Vagina (tissue), 2 donors: ENCODE data around the gene MS4A6A. TPM values are rescaled to one million over a fixed set of nuclear protein-coding genes. Genes with fewer than 3 reads are reported as not detected.

Source experiments
- DNase-seq, 2 donors: peaks; one replicate each; pipeline ENCODE4 v3.0.0-alpha.2; 2017; ENCODE audit errors: extremely low spot score in 2 of 2
- H3K27ac ChIP-seq: fragments of 200-600 bp; sonication (generic); one replicate; pipeline ENCODE4 v1.5.1; 2019
- H3K27me3 ChIP-seq: fragments of 200-600 bp; sonication (generic); one replicate; pipeline ENCODE4 v1.5.1; 2019
- H3K36me3 ChIP-seq, 2 donors: fragments of 200-600 bp; sonication (generic); one replicate each; pipeline ENCODE4 v1.5.1; 2017 to 2019
- H3K4me1 ChIP-seq: fragments of 200-600 bp; sonication (generic); one replicate; pipeline ENCODE4 v1.5.1; 2019
- H3K4me3 ChIP-seq, 2 donors: fragments of 200-600 bp; sonication (generic); 1 replicate in 1 of 2; 2 replicates in 1 of 2; pipeline ENCODE4 v1.5.1; 2016 to 2019
- H3K9me3 ChIP-seq: fragments of 200-600 bp; sonication (generic); one replicate; pipeline ENCODE4 v1.5.1; 2019
- POLR2A ChIP-seq, 2 donors: fragments of 450-650 bp; IDR thresholded peaks; one replicate each; pipeline ENCODE4 v1.6.1; 2017; ENCODE audit warnings: antibody characterized with exemption in 2 of 2, mild to moderate bottlenecking in 2 of 2, moderate library complexity in 2 of 2
- POLR2AphosphoS5 ChIP-seq, 2 donors: sonication (generic); formaldehyde crosslinking; IDR thresholded peaks; one replicate each; pipeline ENCODE4 v1.9.0; 2017; ENCODE audit warnings: antibody characterized with exemption in 2 of 2, mild to moderate bottlenecking in 2 of 2, low read depth in 1 of 2; ENCODE audit not compliant: insufficient read depth in 1 of 2
- intact Hi-C: fragments of 100-400 bp; cut with DNase I; formaldehyde crosslinking; loops from one replicate; pipeline ENCODE4 v1.15.1; 2023
- total RNA-seq: library from RNA; depleted of rRNA; stranded (reverse); fragments of >200 nt; gene quantifications from one replicate; pipeline ENCODE4 v1.2.3, GENCODE V29; 2016
- TF ChIP-seq, protein P1 (sequence below), 3 experiments: fragments of 450-650 bp in 2 of 3; fragments of 200-600 bp in 1 of 3; sonication (generic) in 1 of 3; IDR thresholded peaks; one replicate each; pipeline ENCODE4 v1.5.1; 2017 to 2019; ENCODE audit warnings: antibody characterized with exemption in 3 of 3, mild to moderate bottlenecking in 2 of 3, moderate library complexity in 2 of 3

MS4A6A gene
- total RNA-seq, 1 donor from 2014 or later, result 30.7 TPM

DNA sequence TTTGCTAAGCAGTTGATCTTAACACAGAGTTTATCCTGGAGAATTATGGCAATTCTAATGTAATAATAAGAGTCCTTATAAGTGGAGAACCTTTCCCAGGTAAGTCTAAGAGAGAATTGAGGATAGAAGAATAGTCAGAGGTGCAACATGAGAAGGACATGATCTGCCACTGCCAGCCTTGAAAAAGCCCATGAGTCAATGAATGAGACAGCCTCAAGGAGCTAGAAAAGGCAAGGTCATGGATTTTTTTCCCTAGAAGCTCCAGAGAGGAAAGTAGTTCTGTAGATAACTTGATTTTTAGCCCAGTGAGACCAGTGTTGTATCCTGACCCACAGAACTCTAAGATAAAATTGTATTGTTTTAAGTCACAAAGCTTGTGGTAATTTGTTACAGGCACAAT, 16.9 kb downstream of the MS4A6A start:
- DNase-seq, result no peak
- H3K36me3 ChIP-seq, result no peaks in the 10 kb centered on the region
- no peaks in the 10 kb centered on the region for H3K9me3 ChIP-seq
- H3K27me3 ChIP-seq, result no peaks in the 10 kb centered on the region
- H3K4me3 ChIP-seq, result no peak overlapping the region
- intact Hi-C loops, result no loop called here
- TF ChIP-seq POLR2AphosphoS5 (IDR thresholded peaks at IDR 0.05; ENCODE audit: insufficient read depth in 1 of 2, low read depth in 1 of 2) (no peak), POLR2A (IDR thresholded peaks at IDR 0.05) (no peak)
- TF ChIP-seq, protein P1, sequence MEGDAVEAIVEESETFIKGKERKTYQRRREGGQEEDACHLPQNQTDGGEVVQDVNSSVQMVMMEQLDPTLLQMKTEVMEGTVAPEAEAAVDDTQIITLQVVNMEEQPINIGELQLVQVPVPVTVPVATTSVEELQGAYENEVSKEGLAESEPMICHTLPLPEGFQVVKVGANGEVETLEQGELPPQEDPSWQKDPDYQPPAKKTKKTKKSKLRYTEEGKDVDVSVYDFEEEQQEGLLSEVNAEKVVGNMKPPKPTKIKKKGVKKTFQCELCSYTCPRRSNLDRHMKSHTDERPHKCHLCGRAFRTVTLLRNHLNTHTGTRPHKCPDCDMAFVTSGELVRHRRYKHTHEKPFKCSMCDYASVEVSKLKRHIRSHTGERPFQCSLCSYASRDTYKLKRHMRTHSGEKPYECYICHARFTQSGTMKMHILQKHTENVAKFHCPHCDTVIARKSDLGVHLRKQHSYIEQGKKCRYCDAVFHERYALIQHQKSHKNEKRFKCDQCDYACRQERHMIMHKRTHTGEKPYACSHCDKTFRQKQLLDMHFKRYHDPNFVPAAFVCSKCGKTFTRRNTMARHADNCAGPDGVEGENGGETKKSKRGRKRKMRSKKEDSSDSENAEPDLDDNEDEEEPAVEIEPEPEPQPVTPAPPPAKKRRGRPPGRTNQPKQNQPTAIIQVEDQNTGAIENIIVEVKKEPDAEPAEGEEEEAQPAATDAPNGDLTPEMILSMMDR (IDR thresholded peaks at IDR 0.05), result no peak
- H3K27ac ChIP-seq, result no peak overlapping the region
- H3K4me1 ChIP-seq, result no peaks in the 10 kb centered on the region

DNA sequence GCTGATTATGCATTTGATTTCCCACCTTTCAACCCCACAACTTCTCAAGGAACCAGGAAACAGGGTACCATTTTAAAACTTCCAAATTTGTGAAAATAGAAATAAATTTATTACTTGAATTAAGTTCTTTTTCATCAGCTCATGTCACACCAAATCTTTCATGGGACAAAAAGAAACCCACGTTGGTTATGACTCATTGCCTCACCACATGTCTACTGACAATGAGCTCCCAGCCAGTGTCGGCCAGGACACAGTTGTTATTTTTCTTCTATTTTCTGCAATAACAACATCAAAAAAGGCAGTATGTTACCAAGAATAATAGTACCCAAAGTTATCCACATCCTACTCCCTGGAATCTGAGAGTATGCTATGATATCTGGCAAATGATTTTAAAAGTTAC, 17.3 kb downstream of the MS4A6A start:
- Histone ChIP-seq H3K36me3 (no peaks in the 10 kb centered on the region), H3K9me3 (no peaks in the 10 kb centered on the region), H3K4me3 (no peak overlapping the region), H3K4me1 (no peaks in the 10 kb centered on the region), H3K27ac (no peak overlapping the region), H3K27me3 (no peaks in the 10 kb centered on the region)
- intact Hi-C loops, result no loop called here
- DNase-seq, result no peak
- TF ChIP-seq POLR2A (IDR thresholded peaks at IDR 0.05) (no peak), POLR2AphosphoS5 (IDR thresholded peaks at IDR 0.05; ENCODE audit: insufficient read depth in 1 of 2, low read depth in 1 of 2) (no peak)
- TF ChIP-seq, protein P1 (IDR thresholded peaks at IDR 0.05), result no peak

DNA sequence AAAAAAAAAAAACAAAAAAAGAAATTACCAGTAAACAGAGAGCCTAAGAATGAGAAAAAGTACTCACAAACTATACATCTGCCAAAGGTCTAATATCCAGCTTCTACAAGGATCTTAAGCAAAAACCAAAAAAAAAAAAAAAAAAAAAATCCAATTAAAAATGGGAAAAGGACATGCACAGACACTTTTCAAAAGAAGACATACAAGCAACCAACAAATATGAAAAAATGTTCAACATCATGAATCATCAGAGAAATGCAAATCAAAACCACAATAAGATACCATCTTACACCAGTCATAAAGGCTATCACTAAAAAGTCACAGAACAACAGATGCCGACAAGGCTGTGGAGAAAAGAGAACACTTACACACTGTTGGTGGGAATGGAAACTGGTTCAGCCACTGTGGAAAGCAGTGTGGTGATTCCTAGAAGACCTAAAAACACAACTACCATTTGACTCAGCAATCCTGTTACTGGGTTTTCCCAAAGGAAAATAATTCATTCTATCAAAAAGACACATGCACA, 18.3 kb downstream of the MS4A6A start:
- H3K36me3 ChIP-seq, result no peaks in the 10 kb centered on the region
- no peak for DNase-seq
- no peaks in the 10 kb centered on the region for H3K9me3 ChIP-seq
- H3K4me3 ChIP-seq, result no peak overlapping the region
- intact Hi-C loops, result no loop called here
- H3K27me3 ChIP-seq, result no peaks in the 10 kb centered on the region
- no peak overlapping the region for H3K27ac ChIP-seq
- no peaks in the 10 kb centered on the region for H3K4me1 ChIP-seq
- TF ChIP-seq POLR2AphosphoS5 (IDR thresholded peaks at IDR 0.05; ENCODE audit: insufficient read depth in 1 of 2, low read depth in 1 of 2), result no peak
- TF ChIP-seq, protein P1 (IDR thresholded peaks at IDR 0.05), result no peak
- TF ChIP-seq POLR2A (IDR thresholded peaks at IDR 0.05), result no peak

DNA sequence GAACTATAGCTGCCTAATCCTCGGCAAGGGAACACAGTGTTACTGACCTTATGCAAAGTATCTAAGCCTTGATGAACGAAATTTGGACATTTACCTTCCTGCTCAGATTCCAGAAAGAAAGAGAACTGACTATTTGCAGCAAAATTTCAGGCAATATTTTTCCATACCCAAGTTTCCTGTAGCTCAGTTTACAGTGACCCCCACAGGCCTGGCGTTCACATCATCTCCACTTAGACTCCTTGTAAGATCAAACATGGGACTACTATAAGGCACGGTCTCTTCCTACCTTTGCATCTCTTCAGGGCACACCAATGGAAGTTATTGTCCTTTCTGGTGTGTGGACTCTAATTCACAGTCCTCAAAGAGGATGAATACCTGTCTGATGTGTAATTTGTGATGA, 21.1 kb downstream of the MS4A6A start:
- intact Hi-C loops, result no loop called here
- Histone ChIP-seq H3K9me3 (no peaks in the 10 kb centered on the region), H3K36me3 (no peaks in the 10 kb centered on the region), H3K27me3 (no peaks in the 10 kb centered on the region), H3K4me3 (no peak overlapping the region), H3K27ac (no peak overlapping the region), H3K4me1 (no peaks in the 10 kb centered on the region)
- TF ChIP-seq, protein P1 (IDR thresholded peaks at IDR 0.05), result no peak
- no peak for TF ChIP-seq POLR2AphosphoS5 (IDR thresholded peaks at IDR 0.05; ENCODE audit: insufficient read depth in 1 of 2, low read depth in 1 of 2)
- no peak for TF ChIP-seq POLR2A (IDR thresholded peaks at IDR 0.05)
- no peak for DNase-seq

DNA sequence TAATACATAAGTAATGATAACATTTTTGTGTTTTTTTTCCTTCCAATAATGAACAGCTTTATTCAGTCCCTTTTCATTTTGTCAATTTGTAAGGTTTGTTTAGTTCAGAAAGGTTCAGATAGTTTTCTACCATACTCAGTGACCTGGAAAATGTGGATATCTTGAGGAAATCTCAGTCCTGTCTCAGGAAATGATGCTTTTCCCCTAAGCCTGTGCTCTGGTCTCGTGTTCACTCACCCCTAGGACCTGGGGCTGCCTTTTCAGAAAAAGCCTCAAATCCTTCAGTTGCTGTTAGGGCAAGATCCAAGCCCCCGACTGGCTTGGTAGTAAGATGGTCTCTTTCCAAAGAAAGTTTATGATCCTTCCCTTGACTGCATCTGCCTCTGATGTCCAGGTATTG, 21.8 kb downstream of the MS4A6A start:
- no peaks in the 10 kb centered on the region for H3K9me3 ChIP-seq
- TF ChIP-seq, protein P1 (IDR thresholded peaks at IDR 0.05), result no peak
- TF ChIP-seq POLR2AphosphoS5 (IDR thresholded peaks at IDR 0.05; ENCODE audit: insufficient read depth in 1 of 2, low read depth in 1 of 2), result no peak
- no peak for TF ChIP-seq POLR2A (IDR thresholded peaks at IDR 0.05)

More for the DNA sequence above, 21.8 kb downstream of the MS4A6A start:
- no peak overlapping the region for H3K4me3 ChIP-seq
- intact Hi-C loops, result no loop called here
- no peaks in the 10 kb centered on the region for H3K27me3 ChIP-seq
- H3K27ac ChIP-seq, result no peak overlapping the region
- H3K4me1 ChIP-seq, result no peaks in the 10 kb centered on the region
- no peak for DNase-seq
- no peaks in the 10 kb centered on the region for H3K36me3 ChIP-seq
